ENCODE data around the gene LTB. TPM values are rescaled to one million over a fixed set of nuclear protein-coding genes. Genes with fewer than 3 reads are reported as not detected.

The LTB gene
- total RNA-seq, 1 experiment from 2014 or later = not detected

DNA sequence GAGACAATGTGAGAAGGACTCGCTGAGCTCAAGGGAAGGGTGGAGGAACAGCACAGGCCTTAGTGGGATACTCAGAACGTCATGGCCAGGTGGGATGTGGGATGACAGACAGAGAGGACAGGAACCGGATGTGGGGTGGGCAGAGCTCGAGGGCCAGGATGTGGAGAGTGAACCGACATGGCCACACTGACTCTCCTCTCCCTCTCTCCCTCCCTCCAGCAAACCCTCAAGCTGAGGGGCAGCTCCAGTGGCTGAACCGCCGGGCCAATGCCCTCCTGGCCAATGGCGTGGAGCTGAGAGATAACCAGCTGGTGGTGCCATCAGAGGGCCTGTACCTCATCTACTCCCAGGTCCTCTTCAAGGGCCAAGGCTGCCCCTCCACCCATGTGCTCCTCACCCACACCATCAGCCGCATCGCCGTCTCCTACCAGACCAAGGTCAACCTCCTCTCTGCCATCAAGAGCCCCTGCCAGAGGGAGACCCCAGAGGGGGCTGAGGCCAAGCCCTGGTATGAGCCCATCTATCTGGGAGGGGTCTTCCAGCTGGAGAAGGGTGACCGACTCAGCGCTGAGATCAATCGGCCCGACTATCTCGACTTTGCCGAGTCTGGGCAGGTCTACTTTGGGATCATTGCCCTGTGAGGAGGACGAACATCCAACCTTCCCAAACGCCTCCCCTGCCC is 5.2 kb downstream of the LTB start:
- DNase-seq (ENCODE audit: low read depth) = peak; percentile 29

GRCh38 chr6:31575952-31576685 is 6.1 kb downstream of the LTB start:
- no peak for DNase-seq (ENCODE audit: low read depth)

DNA sequence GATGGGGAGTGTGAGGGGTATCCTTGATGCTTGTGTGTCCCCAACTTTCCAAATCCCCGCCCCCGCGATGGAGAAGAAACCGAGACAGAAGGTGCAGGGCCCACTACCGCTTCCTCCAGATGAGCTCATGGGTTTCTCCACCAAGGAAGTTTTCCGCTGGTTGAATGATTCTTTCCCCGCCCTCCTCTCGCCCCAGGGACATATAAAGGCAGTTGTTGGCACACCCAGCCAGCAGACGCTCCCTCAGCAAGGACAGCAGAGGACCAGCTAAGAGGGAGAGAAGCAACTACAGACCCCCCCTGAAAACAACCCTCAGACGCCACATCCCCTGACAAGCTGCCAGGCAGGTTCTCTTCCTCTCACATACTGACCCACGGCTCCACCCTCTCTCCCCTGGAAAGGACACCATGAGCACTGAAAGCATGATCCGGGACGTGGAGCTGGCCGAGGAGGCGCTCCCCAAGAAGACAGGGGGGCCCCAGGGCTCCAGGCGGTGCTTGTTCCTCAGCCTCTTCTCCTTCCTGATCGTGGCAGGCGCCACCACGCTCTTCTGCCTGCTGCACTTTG is 6.8 kb downstream of the LTB start, which contains the start of gene TNF:
Gene TNF, plus strand, starts transcription at position 231 of the 567 bp plus-strand sequence. Its CDS starts 177 bp downstream, at position 408.
- no peak for DNase-seq (ENCODE audit: low read depth)

GRCh38 chr6:31574106-31575061 is 7.8 kb downstream of the LTB start:
- DNase-seq (ENCODE audit: low read depth) = no peak

DNA sequence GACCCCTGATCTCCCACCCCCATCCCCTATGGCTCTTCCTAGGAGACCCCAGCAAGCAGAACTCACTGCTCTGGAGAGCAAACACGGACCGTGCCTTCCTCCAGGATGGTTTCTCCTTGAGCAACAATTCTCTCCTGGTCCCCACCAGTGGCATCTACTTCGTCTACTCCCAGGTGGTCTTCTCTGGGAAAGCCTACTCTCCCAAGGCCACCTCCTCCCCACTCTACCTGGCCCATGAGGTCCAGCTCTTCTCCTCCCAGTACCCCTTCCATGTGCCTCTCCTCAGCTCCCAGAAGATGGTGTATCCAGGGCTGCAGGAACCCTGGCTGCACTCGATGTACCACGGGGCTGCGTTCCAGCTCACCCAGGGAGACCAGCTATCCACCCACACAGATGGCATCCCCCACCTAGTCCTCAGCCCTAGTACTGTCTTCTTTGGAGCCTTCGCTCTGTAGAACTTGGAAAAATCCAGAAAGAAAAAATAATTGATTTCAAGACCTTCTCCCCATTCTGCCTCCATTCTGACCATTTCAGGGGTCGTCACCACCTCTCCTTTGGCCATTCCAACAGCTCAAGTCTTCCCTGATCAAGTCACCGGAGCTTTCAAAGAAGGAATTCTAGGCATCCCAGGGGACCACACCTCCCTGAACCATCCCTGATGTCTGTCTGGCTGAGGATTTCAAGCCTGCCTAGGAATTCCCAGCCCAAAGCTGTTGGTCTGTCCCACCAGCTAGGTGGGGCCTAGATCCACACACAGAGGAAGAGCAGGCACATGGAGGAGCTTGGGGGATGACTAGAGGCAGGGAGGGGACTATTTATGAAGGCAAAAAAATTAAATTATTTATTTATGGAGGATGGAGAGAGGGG is 8.8 kb downstream of the LTB start:
- DNase-seq (ENCODE audit: low read depth) = no peak

DNA sequence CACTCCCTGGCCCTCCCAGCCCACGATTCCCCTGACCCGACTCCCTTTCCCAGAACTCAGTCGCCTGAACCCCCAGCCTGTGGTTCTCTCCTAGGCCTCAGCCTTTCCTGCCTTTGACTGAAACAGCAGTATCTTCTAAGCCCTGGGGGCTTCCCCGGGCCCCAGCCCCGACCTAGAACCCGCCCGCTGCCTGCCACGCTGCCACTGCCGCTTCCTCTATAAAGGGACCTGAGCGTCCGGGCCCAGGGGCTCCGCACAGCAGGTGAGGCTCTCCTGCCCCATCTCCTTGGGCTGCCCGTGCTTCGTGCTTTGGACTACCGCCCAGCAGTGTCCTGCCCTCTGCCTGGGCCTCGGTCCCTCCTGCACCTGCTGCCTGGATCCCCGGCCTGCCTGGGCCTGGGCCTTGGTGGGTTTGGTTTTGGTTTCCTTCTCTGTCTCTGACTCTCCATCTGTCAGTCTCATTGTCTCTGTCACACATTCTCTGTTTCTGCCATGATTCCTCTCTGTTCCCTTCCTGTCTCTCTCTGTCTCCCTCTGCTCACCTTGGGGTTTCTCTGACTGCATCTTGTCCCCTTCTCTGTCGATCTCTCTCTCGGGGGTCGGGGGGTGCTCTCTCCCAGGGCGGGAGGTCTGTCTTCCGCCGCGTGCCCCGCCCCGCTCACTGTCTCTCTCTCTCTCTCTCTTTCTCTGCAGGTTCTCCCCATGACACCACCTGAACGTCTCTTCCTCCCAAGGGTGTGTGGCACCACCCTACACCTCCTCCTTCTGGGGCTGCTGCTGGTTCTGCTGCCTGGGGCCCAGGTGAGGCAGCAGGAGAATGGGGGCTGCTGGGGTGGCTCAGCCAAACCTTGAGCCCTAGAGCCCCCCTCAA is 9.9 kb downstream of the LTB start, which contains the start of gene LTA:
Gene LTA, plus strand, starts transcription at position 249 of the 871 bp plus-strand sequence. Its CDS starts 454 bp downstream, at position 703.
- no peak for DNase-seq (ENCODE audit: low read depth)

DNA sequence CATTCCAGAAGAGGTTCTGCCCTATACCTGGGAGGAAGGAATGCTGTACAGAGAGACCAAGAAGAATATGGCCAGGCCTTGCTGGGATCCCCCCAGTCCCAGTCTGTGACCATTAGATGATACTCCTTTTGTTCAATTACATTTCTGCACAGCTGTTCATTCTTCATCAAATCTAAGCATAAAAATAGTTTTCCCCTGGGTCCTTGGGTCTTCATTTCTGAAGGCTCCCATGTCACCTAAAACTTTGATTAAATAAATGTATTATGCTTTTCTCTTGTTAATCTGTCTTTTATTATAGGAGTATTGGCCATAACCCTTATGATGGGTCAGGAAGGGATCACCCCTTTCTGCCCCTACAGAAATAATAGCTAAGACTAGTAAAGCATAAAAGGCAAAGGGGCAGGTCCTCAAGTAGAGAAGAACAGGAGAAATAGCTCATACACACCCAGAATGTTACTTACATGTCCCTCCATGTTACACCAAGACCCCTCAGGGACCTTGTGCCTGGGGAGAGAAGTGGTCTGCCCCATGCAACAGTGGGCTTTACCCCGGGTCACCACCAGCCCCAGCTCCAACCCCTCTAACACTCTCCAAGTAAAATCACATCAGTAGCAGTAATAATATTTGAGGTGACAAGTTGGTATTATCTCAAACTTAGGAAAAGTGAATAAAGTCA is 12.2 kb downstream of the LTB start:
- DNase-seq (ENCODE audit: low read depth) = no peak

DNA sequence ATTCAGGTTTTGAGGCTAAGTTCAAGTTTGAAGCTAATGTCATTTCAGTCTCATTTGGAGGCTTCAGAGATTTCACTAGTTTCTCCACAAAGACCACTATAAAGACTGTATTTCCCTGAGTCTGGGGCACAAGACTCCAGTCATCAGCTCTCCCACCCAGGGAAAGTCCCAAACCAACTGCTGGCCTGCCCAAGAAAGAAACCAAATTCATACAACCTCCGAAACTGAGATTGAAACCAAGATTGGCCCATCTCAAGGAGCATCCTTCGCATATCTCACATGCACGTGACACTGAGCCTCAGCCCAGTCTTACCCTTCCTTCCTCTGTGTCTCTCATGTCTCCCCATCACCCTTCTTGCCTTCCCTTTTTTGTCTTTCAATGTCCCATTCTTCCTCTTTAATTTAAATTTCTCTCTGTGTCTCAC is 13.7 kb downstream of the LTB start:
- DNase-seq (ENCODE audit: low read depth) = no peak

- no peak for DNase-seq (ENCODE audit: low read depth)
These were observed 14.5 kb downstream of the LTB start for GRCh38 chr6:31567531-31568370.

DNA sequence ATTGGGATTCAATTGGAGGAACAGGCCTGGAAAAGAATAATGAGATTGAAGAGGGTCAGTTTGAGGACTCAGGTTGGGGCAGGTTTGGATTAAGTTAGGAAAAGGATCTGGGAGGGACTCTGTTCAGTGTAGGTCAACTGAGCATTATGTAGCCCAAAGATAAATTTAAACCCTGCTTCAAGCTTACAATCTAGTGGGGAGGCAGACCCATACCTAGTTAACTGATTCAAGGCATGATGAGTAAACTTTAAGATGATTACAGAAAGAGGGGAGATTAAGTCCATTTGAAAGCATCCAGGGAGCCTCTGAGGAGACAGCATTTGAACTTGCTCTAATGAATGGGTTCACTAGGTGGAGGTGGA is 21.5 kb downstream of the LTB start:
- DNase-seq (ENCODE audit: low read depth) = no peak

DNA sequence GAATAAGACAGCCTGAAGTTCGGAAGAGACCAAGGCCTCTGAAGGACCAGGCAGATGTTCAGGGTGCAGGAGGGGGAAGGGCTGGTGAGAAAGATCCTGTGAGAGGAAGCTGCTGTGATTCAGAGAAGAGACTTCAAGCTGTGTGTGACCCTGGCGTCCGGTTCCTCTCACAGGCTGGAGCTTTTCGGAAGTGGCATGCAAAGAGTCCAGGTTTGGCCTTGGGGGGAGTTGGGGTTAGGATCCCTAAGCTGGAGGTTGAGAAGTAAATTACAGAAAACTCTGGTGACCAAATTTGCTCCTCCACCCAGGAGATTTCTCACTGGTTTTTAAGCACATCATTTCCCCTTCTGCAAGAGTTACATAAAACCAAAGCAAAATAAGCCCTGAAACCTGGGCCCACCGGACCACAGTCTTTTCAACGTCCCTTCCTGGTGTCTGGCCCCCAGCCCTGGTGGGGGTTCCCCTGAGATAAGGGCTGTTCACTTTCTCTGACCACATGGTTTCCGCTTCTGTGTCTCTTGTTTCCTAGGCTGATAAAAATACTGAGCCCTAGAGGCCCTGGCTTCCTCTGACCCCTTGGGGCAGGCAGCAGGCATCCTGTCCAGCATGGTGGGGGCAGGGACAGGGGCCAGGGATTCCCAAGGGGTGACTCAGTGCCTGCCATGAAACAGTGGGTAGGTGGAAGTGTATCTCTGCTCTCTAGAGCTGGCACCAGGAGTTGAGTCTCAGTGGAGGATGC is 22.1 kb downstream of the LTB start:
- peak; percentile 95 for DNase-seq (ENCODE audit: low read depth)

- no peak for DNase-seq (ENCODE audit: low read depth)
These were observed 22.6 kb downstream of the LTB start for GRCh38 chr6:31559606-31559957.

DNA sequence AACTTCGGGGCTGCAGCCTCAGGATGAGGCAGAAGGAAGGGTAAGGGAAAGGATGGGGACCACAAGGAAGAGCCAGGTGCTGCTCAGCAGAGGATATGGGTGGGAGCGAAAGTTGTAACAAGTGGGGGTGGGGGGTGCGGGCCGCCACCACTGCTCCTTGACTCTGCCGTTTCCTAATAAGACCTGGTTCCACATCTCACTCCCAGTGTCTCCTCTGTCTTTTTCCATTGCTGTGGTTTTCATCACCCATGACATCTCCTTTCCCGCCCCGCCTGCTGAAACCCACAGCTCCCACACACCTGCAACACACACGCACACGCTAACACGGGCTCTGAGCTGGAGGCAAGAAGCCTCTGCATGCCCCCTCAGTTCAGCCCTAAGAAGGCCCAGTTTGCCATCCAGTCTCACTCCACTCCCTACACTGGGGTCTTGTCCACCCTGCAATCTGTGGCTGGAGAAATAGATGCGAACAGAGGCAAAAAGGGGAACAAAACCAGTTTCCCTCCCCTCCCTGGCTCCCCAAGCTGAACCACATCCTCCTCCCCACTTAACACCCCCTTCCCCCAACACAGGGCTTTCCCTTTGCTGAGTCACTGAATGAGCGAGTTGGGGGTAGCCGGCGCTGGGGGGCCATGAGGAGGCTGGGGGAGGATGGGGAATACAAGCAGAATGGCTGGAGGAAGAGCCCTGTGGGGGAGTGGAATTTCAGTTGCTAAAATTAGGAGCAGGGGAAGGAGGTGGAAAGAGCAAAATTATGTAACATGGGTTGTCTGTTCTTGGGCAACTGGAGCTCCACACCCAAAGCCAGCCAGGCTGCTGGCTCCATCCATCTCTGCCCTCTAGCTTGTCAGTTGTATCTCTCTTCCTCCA is 23.4 kb downstream of the LTB start:
- peak; percentile 46 for DNase-seq (ENCODE audit: low read depth)

- DNase-seq (ENCODE audit: low read depth) = no peak
These were observed 24.0 kb downstream of the LTB start for GRCh38 chr6:31558318-31558625.

- DNase-seq (ENCODE audit: low read depth) = no peak
These were observed 24.5 kb downstream of the LTB start for GRCh38 chr6:31557443-31558317.
